ENCODE measurements around the gene PRRC1.
A peak's percentile ranks its signal among the peaks of the same experiment; 100 is the strongest.

DNA sequence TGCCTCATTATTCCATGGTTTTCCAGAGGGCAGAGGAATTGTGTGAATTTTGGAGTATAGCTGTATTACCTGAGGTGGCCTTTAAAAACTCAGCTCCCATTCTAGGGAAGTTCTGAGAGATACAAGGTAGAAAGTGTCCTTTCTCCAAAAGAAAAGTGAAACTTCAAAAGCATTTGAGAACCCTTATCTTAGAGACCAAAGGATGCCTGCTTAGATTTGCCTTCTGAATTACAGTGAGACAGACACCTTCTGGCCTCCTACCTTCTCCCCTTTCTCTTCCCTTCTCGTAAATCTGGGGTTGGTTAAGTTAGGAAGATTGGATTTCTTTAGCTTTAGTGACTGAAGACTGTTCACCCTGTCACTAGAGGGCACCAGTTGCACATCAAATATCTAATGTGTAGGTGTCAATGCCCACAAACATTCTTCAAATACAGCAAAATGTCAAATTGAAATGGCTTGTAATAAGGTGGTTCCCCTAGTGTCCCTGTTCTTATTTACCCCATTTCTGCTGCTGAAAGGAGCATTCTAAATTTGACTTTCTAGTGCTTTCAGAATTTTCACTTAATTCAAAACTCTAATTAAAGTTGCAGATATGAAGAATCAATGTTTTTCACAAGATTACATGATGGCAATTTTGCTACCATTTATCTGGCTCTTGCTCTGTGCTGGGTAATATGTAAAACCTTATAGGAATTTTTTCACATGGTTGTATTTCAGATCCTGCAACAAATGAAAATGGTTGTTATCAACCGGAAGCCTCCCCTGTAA lies 46.7 kb downstream of the PRRC1 start:
- no peak for TF ChIP-seq POLR2A (IDR thresholded peaks at IDR 0.05)
- peak; percentile 63 to 73 (median 65) for TF ChIP-seq CTCF (IDR thresholded peaks at IDR 0.05)
